CMK (cell line): ENCODE data around the gene C11orf21.

Source experiments
- DNase-seq: peaks from one replicate; pipeline ENCODE4 v3.0.0-alpha.2; 2010; ENCODE audit warnings: low read depth

C11orf21 gene

GRCh38 chr11:2259466-2259830 is 42.3 kb downstream of the C11orf21 start:
- DNase-seq = no peak

- no peak for DNase-seq
These were observed 42.9 kb downstream of the C11orf21 start for GRCh38 chr11:2258501-2259465.

GRCh38 chr11:2256951-2257700 is 44.6 kb downstream of the C11orf21 start:
- DNase-seq = no peak

GRCh38 chr11:2256293-2256913 is 45.3 kb downstream of the C11orf21 start:
- DNase-seq = no peak

- DNase-seq = no peak
These were observed 49.7 kb downstream of the C11orf21 start for GRCh38 chr11:2252018-2252417.

- DNase-seq = no peak
These were observed 50.6 kb downstream of the C11orf21 start for GRCh38 chr11:2251138-2251537.

GRCh38 chr11:2250485-2250884 is 51.2 kb downstream of the C11orf21 start:
- no peak for DNase-seq

- no peak for DNase-seq
These were observed 51.7 kb downstream of the C11orf21 start for GRCh38 chr11:2250041-2250440.

GRCh38 chr11:2249189-2249916 is 52.4 kb downstream of the C11orf21 start:
- DNase-seq = no peak

GRCh38 chr11:2248762-2249161 is 53.0 kb downstream of the C11orf21 start:
- no peak for DNase-seq

GRCh38 chr11:2248242-2248641 is 53.5 kb downstream of the C11orf21 start:
- no peak for DNase-seq

GRCh38 chr11:2247496-2247895 is 54.2 kb downstream of the C11orf21 start:
- no peak for DNase-seq
